WTC11 (cell line): Measurements from ENCODE around the gene MRPL28.

Experiments used
- CREB1 ChIP-seq: sonication (generic); formaldehyde crosslinking; IDR thresholded peaks from 2 replicates; pipeline ENCODE4 v1.8.0; 2023; ENCODE audit warnings: mild to moderate bottlenecking, missing genetic modification reagents
- CREM ChIP-seq: sonication (generic); formaldehyde crosslinking; IDR thresholded peaks from 2 replicates; pipeline ENCODE4 v1.8.1; 2022; ENCODE audit warnings: mild to moderate bottlenecking, missing genetic modification reagents, moderate library complexity
- CTCF ChIP-seq: fragments of 200-600 bp; IDR thresholded peaks from 2 replicates; pipeline ENCODE4 v1.8.0; 2022; ENCODE audit warnings: antibody characterized with exemption
- ESRRA ChIP-seq: sonication (generic); formaldehyde crosslinking; IDR thresholded peaks from 2 replicates; pipeline ENCODE4 v1.8.1; 2022; ENCODE audit warnings: mild to moderate bottlenecking, missing genetic modification reagents, borderline replicate concordance
- HMGXB4 ChIP-seq: sonication (generic); formaldehyde crosslinking; IDR thresholded peaks from 2 replicates; pipeline ENCODE4 v1.8.1; 2023; ENCODE audit warnings: mild to moderate bottlenecking, moderate library complexity, missing genetic modification reagents
- JUN ChIP-seq: sonication (generic); formaldehyde crosslinking; IDR thresholded peaks from 2 replicates; pipeline ENCODE4 v1.8.0; 2023; ENCODE audit warnings: mild to moderate bottlenecking, missing genetic modification reagents
- MAX ChIP-seq: sonication (generic); formaldehyde crosslinking; IDR thresholded peaks from 2 replicates; pipeline ENCODE4 v1.8.0; 2022; ENCODE audit warnings: mild to moderate bottlenecking, missing genetic modification reagents
- MLX ChIP-seq: sonication (generic); formaldehyde crosslinking; IDR thresholded peaks from 2 replicates; pipeline ENCODE4 v1.8.1; 2023; ENCODE audit warnings: mild to moderate bottlenecking, missing genetic modification reagents, moderate library complexity
- SP1 ChIP-seq: sonication (generic); formaldehyde crosslinking; conservative IDR thresholded peaks from 2 replicates; pipeline ENCODE4 v1.8.1; 2022; ENCODE audit warnings: missing genetic modification reagents
- USF1 ChIP-seq: sonication (generic); formaldehyde crosslinking; IDR thresholded peaks from 2 replicates; pipeline ENCODE4 v1.8.0; 2022; ENCODE audit warnings: mild to moderate bottlenecking, missing genetic modification reagents
- ZNF138 ChIP-seq: sonication (generic); formaldehyde crosslinking; conservative IDR thresholded peaks from 2 replicates; pipeline ENCODE4 v1.8.1; 2022; ENCODE audit warnings: mild to moderate bottlenecking, moderate library complexity, missing genetic modification reagents

GRCh38 chr16:373848-374615 lies 3.7 kb upstream of the MRPL28 start:
- TF ChIP-seq MAX (CRISPR knock-in tag) (no peak), JUN (CRISPR knock-in tag) (no peak), MLX (CRISPR knock-in tag) (no peak), ZNF138 (CRISPR knock-in tag) (no peak), CREB1 (CRISPR knock-in tag) (no peak), USF1 (CRISPR knock-in tag) (no peak), CTCF (no peak), SP1 (CRISPR knock-in tag) (no peak), HMGXB4 (no peak), ESRRA (CRISPR knock-in tag) (no peak), CREM (CRISPR knock-in tag) (no peak)
